Transverse colon (tissue), 4 donors: ENCODE data around the gene TNFAIP3. TPM values are rescaled to one million over a fixed set of nuclear protein-coding genes. Genes with fewer than 3 reads are reported as not detected.

Experiments
- DNase-seq: peaks from one replicate; pipeline ENCODE4 v3.0.0-alpha.2; 2019
- H3K27ac ChIP-seq, 4 donors: fragments of 200-600 bp; sonication (generic); 2 replicates each; pipeline ENCODE4 v1.5.1; 2016 to 2018; ENCODE audit warnings: inconsistent platforms in 4 of 4
- H3K27me3 ChIP-seq: fragments of 200-600 bp; sonication (generic); 2 replicates; pipeline ENCODE4 v1.5.1; 2017; ENCODE audit warnings: inconsistent platforms
- H3K36me3 ChIP-seq, 4 donors: fragments of 200-600 bp; sonication (generic); 2 replicates each; pipeline ENCODE4 v1.5.1; 2017 to 2019; ENCODE audit warnings: inconsistent platforms in 4 of 4
- H3K4me1 ChIP-seq, 4 donors: fragments of 200-600 bp; sonication (generic); 2 replicates each; pipeline ENCODE4 v1.5.1; 2017 to 2020; ENCODE audit warnings: inconsistent platforms in 4 of 4
- H3K4me3 ChIP-seq, 4 donors: fragments of 200-600 bp; sonication (generic); 1 replicate in 1 of 4; 2 replicates in 3 of 4; pipeline versions ENCODE4 v1.5.1 to v1.6.1; 2017 to 2019; ENCODE audit warnings: inconsistent platforms in 4 of 4
- H3K9me3 ChIP-seq, 2 donors: fragments of 200-600 bp; sonication (generic); 2 replicates each; pipeline ENCODE4 v1.5.1; 2017 to 2019; ENCODE audit warnings: inconsistent platforms in 2 of 2
- CTCF ChIP-seq, 5 experiments: fragments of 200-600 bp in 3 of 5; fragments of 450-650 bp in 2 of 5; sonication (generic) in 3 of 5; IDR thresholded peaks; 1 replicate in 2 of 5; 2 replicates in 3 of 5; pipeline ENCODE4 v1.5.1; 2016 to 2017; ENCODE audit warnings: antibody characterized with exemption in 5 of 5, inconsistent platforms in 3 of 5, mild to moderate bottlenecking in 2 of 5, moderate library complexity in 1 of 5
- EP300 ChIP-seq: sonication (generic); formaldehyde crosslinking; IDR thresholded peaks from one replicate; pipeline ENCODE4 v1.6.1; 2017; ENCODE audit warnings: antibody characterized with exemption, low read depth
- POLR2A ChIP-seq: fragments of 450-650 bp; IDR thresholded peaks from one replicate; pipeline ENCODE4 v1.6.1; 2016; ENCODE audit warnings: antibody characterized with exemption, mild to moderate bottlenecking, moderate library complexity
- POLR2AphosphoS5 ChIP-seq, 3 donors: sonication (generic); formaldehyde crosslinking; IDR thresholded peaks; one replicate each; pipeline ENCODE4 v1.6.1; 2016; ENCODE audit warnings: antibody characterized with exemption in 3 of 3
- WGBS, 2 donors: methylation state at CpG; one replicate each; pipeline ENCODE4 v1.1.5; 2018; ENCODE audit warnings: low coverage in 1 of 2; 5-methylcytosine and 5-hydroxymethylcytosine counted together
- in situ Hi-C, 4 donors: fragments of 200-750 bp; cut with MboI; loops; one replicate each; pipeline versions ENCODE4 v1.15.0 to v1.15.1; 2017; ENCODE audit warnings: low sequenced_read_pairs in 3 of 4, low pct_ligation_motif_present in 1 of 4, low pct_unique_long_range_greater_than_20kb in 1 of 4
- intact Hi-C: fragments of 100-400 bp; cut with DNase I; formaldehyde crosslinking; loops from one replicate; pipeline ENCODE4 v1.15.1; 2023; ENCODE audit warnings: low total_unique reads
- total RNA-seq, 4 donors: library from RNA; depleted of rRNA; stranded (reverse); fragments of >200 nt; gene quantifications; one replicate each; pipeline ENCODE4 v1.1.0, GENCODE V29; 2016

Gene TNFAIP3
- total RNA-seq, 4 donors from 2014 or later: 21.4 to 46.8 (median 36.3) TPM

GRCh38 chr6:137878486-137879285 is 11.6 kb downstream of the TNFAIP3 start:
- peak in 1 of 3 donors; percentile 4 for TF ChIP-seq POLR2AphosphoS5 (IDR thresholded peaks at IDR 0.05)
- TF ChIP-seq CTCF (IDR thresholded peaks at IDR 0.05): no peak
- peaks cover 6 to 34% (median 8%) of the 10 kb centered on the region in 4 donors for H3K4me1 ChIP-seq
- H3K36me3 ChIP-seq: peaks cover 0 to 80% (median 37%) of the 10 kb centered on the region in 4 donors
- peak overlapping the region; percentile 3 to 45 (median 18) for H3K27ac ChIP-seq
- no peaks in the 10 kb centered on the region for H3K27me3 ChIP-seq
- no peak overlapping the region for H3K4me3 ChIP-seq
- WGBS, 2 donors: 75 to 83% methylated on average over 7 to 33 of the region's 33 CpGs
- intact Hi-C loops (loop anchor here (10.0 kb wide), 1 partner anchor 74 kb away; no protein-coding TSS in a partner anchor), in situ Hi-C loops (no loop called here)
- DNase-seq: no peak
- no peaks in the 10 kb centered on the region for H3K9me3 ChIP-seq

- H3K4me1 ChIP-seq: peaks cover 0 to 30% (median 2%) of the 10 kb centered on the region in 4 donors
- in situ Hi-C loops (no loop called here), intact Hi-C loops (loop anchor here (10.0 kb wide), 1 partner anchor 74 kb away; no protein-coding TSS in a partner anchor)
- DNase-seq: no peak
- H3K27ac ChIP-seq: peak overlapping the region; percentile 3 to 45 (median 18)
- WGBS, 2 donors: 70 to 78% methylated on average over 2 to 7 of the region's 7 CpGs
- peaks cover 0 to 80% (median 37%) of the 10 kb centered on the region in 4 donors for H3K36me3 ChIP-seq
- H3K4me3 ChIP-seq: no peak overlapping the region
- TF ChIP-seq EP300 (no peak), POLR2AphosphoS5 (IDR thresholded peaks at IDR 0.05) (no peak), POLR2A (no peak), CTCF (IDR thresholded peaks at IDR 0.05) (no peak)
- no peaks in the 10 kb centered on the region for H3K27me3 ChIP-seq
- H3K9me3 ChIP-seq: no peaks in the 10 kb centered on the region
Measured at GRCh38 chr6:137879299-137879698, 12.2 kb downstream of the TNFAIP3 start.

- H3K4me3 ChIP-seq: no peak overlapping the region
- in situ Hi-C loops (no loop called here), intact Hi-C loops (loop anchor here (10.0 kb wide), 1 partner anchor 75 kb away; no protein-coding TSS in a partner anchor)
- peaks cover 0 to 75% (median 34%) of the 10 kb centered on the region in 4 donors for H3K36me3 ChIP-seq
- peak overlapping the region in 1 of 4 donors; percentile 45 for H3K27ac ChIP-seq
- TF ChIP-seq POLR2A: no peak
- no peak for TF ChIP-seq CTCF (IDR thresholded peaks at IDR 0.05)
- 90 to 95% methylated on average over 4 to 13 of the region's 13 CpGs for WGBS, 2 donors
- no peak for DNase-seq
- no peaks in the 10 kb centered on the region for H3K9me3 ChIP-seq
- H3K4me1 ChIP-seq: peaks cover 0 to 22% (median 0%) of the 10 kb centered on the region in 4 donors
- no peaks in the 10 kb centered on the region for H3K27me3 ChIP-seq
Measured at GRCh38 chr6:137879885-137880745, 13.1 kb downstream of the TNFAIP3 start.
